HUES64 (cell line): ENCODE data around the gene GPR158.

ENCODE experiments used
- H3K27ac ChIP-seq: 2 replicates; pipeline ENCODE4 v1.7.0; 2013; ENCODE audit warnings: low read depth, low read length, inconsistent platforms
- H3K27me3 ChIP-seq: 2 replicates; pipeline ENCODE4 v1.6.1; 2013; ENCODE audit warnings: mild to moderate bottlenecking, low read length; ENCODE audit not compliant: insufficient read depth
- H3K36me3 ChIP-seq: 2 replicates; pipeline ENCODE4 v1.6.1; 2013; ENCODE audit warnings: mild to moderate bottlenecking, low read length; ENCODE audit not compliant: insufficient read depth
- H3K4me1 ChIP-seq: 2 replicates; pipeline ENCODE4 v1.6.1; 2013; ENCODE audit warnings: mild to moderate bottlenecking, low read length, moderate library complexity; ENCODE audit not compliant: insufficient read depth
- H3K4me3 ChIP-seq: 2 replicates; pipeline ENCODE4 v1.5.1; 2013; ENCODE audit warnings: mild to moderate bottlenecking, low read length, moderate library complexity
- H3K9ac ChIP-seq: 2 replicates; pipeline ENCODE4 v1.6.1; 2013; ENCODE audit warnings: mild to moderate bottlenecking, low read depth, low read length
- H3K9me3 ChIP-seq: 2 replicates; pipeline ENCODE4 v1.6.1; 2013; ENCODE audit warnings: low read depth, low read length; ENCODE audit not compliant: insufficient read depth
- WGBS: fragments of 150-250, 120-280 bp; methylation state at CpG from one replicate; pipeline ENCODE4 v1.1.7; 2013; ENCODE audit warnings: missing lambda C conversion rate; 5-methylcytosine and 5-hydroxymethylcytosine counted together

The GPR158 gene

GRCh38 chr10:25261558-25261957 is 86.8 kb downstream of the GPR158 start:
- 96% methylated on average over 4 of the region's 5 CpGs for WGBS
- H3K4me3 ChIP-seq, result no peak overlapping the region
- no peaks in the 10 kb centered on the region for H3K36me3 ChIP-seq
- H3K27me3 ChIP-seq, result no peaks in the 10 kb centered on the region
- H3K27ac ChIP-seq, result no peak overlapping the region
- no peaks in the 10 kb centered on the region for H3K9me3 ChIP-seq
- no peak overlapping the region for H3K9ac ChIP-seq
- no peaks in the 10 kb centered on the region for H3K4me1 ChIP-seq

GRCh38 chr10:25263931-25264330 is 89.1 kb downstream of the GPR158 start:
- H3K36me3 ChIP-seq, result no peaks in the 10 kb centered on the region
- no peak overlapping the region for H3K27ac ChIP-seq
- H3K4me3 ChIP-seq, result no peak overlapping the region
- H3K27me3 ChIP-seq, result no peaks in the 10 kb centered on the region
- H3K4me1 ChIP-seq, result no peaks in the 10 kb centered on the region
- H3K9ac ChIP-seq, result no peak overlapping the region
- 86% methylated on average over 1 of the region's 1 CpG for WGBS
- H3K9me3 ChIP-seq, result no peaks in the 10 kb centered on the region

GRCh38 chr10:25278180-25278579 is 103.4 kb downstream of the GPR158 start:
- WGBS, result no CpG with 5 or more reads among the region's 1 CpG

GRCh38 chr10:25280076-25280475 is 105.3 kb downstream of the GPR158 start:
- Histone ChIP-seq H3K4me3 (no peak overlapping the region), H3K27ac (no peak overlapping the region), H3K9ac (no peak overlapping the region), H3K27me3 (no peaks in the 10 kb centered on the region), H3K9me3 (peaks cover 25% of the 10 kb centered on the region), H3K4me1 (no peaks in the 10 kb centered on the region), H3K36me3 (no peaks in the 10 kb centered on the region)
- WGBS, result 100% methylated on average over 1 of the region's 1 CpG

More at GRCh38 chr10:25278180-25278579, 103.4 kb downstream of the GPR158 start:
- no peaks in the 10 kb centered on the region for H3K27me3 ChIP-seq
- no peaks in the 10 kb centered on the region for H3K36me3 ChIP-seq
- H3K9ac ChIP-seq, result no peak overlapping the region
- H3K27ac ChIP-seq, result no peak overlapping the region
- no peak overlapping the region for H3K4me3 ChIP-seq
- no peaks in the 10 kb centered on the region for H3K4me1 ChIP-seq
- H3K9me3 ChIP-seq, result peaks cover 23% of the 10 kb centered on the region

GRCh38 chr10:25280573-25280972 is 105.8 kb downstream of the GPR158 start:
- H3K27ac ChIP-seq, result no peak overlapping the region
- no peaks in the 10 kb centered on the region for H3K4me1 ChIP-seq
- no peaks in the 10 kb centered on the region for H3K36me3 ChIP-seq
- peaks cover 30% of the 10 kb centered on the region for H3K9me3 ChIP-seq
- 97% methylated on average over 7 of the region's 7 CpGs for WGBS
- H3K4me3 ChIP-seq, result no peak overlapping the region
- H3K27me3 ChIP-seq, result no peaks in the 10 kb centered on the region
- no peak overlapping the region for H3K9ac ChIP-seq

GRCh38 chr10:25285809-25286208 is 111.0 kb downstream of the GPR158 start:
- 82% methylated on average over 1 of the region's 2 CpGs for WGBS
- no peaks in the 10 kb centered on the region for H3K36me3 ChIP-seq
- no peaks in the 10 kb centered on the region for H3K27me3 ChIP-seq

GRCh38 chr10:25288181-25288580 is 113.4 kb downstream of the GPR158 start:
- Histone ChIP-seq H3K9ac (no peak overlapping the region), H3K36me3 (no peaks in the 10 kb centered on the region), H3K4me1 (no peaks in the 10 kb centered on the region), H3K27ac (no peak overlapping the region), H3K4me3 (no peak overlapping the region), H3K9me3 (peaks cover 16% of the 10 kb centered on the region), H3K27me3 (no peaks in the 10 kb centered on the region)
- 91% methylated on average over 1 of the region's 1 CpG for WGBS

More at GRCh38 chr10:25285809-25286208, 111.0 kb downstream of the GPR158 start:
- Histone ChIP-seq H3K4me3 (no peak overlapping the region), H3K27ac (no peak overlapping the region), H3K9ac (no peak overlapping the region), H3K4me1 (no peaks in the 10 kb centered on the region), H3K9me3 (peaks cover 16% of the 10 kb centered on the region)

- Histone ChIP-seq H3K4me1 (no peaks in the 10 kb centered on the region), H3K27me3 (no peaks in the 10 kb centered on the region), H3K4me3 (no peak overlapping the region), H3K9me3 (no peaks in the 10 kb centered on the region), H3K27ac (no peak overlapping the region), H3K36me3 (no peaks in the 10 kb centered on the region), H3K9ac (no peak overlapping the region)
- WGBS, result 64% methylated on average over 1 of the region's 5 CpGs
These were observed 119.5 kb downstream of the GPR158 start for GRCh38 chr10:25294032-25294926.

GRCh38 chr10:25296324-25296723 is 121.5 kb downstream of the GPR158 start:
- Histone ChIP-seq H3K27me3 (no peaks in the 10 kb centered on the region), H3K36me3 (no peaks in the 10 kb centered on the region), H3K27ac (no peak overlapping the region), H3K4me1 (peaks cover 10% of the 10 kb centered on the region), H3K9me3 (no peaks in the 10 kb centered on the region), H3K4me3 (no peak overlapping the region), H3K9ac (no peak overlapping the region)
- no CpG with 5 or more reads among the region's 1 CpG for WGBS

GRCh38 chr10:25297466-25297865 is 122.7 kb downstream of the GPR158 start:
- 95% methylated on average over 4 of the region's 4 CpGs for WGBS
- Histone ChIP-seq H3K9ac (no peak overlapping the region), H3K36me3 (no peaks in the 10 kb centered on the region), H3K4me3 (no peak overlapping the region), H3K27ac (no peak overlapping the region), H3K9me3 (no peaks in the 10 kb centered on the region), H3K27me3 (no peaks in the 10 kb centered on the region), H3K4me1 (peaks cover 10% of the 10 kb centered on the region)

- Histone ChIP-seq H3K4me3 (no peak overlapping the region), H3K27ac (no peak overlapping the region), H3K4me1 (peaks cover 10% of the 10 kb centered on the region), H3K9ac (no peak overlapping the region), H3K9me3 (no peaks in the 10 kb centered on the region), H3K27me3 (no peaks in the 10 kb centered on the region), H3K36me3 (no peaks in the 10 kb centered on the region)
- 53% methylated on average over 2 of the region's 2 CpGs for WGBS
These were observed 125.3 kb downstream of the GPR158 start for GRCh38 chr10:25300073-25300472.
